ENCODE data around the gene ZNF576. TPM values are rescaled to one million over a fixed set of nuclear protein-coding genes. Genes with fewer than 3 reads are reported as not detected.
A peak's percentile ranks its signal among the peaks of the same experiment; 100 is the strongest.
"Not testable (repeated sequence)": the region's sequence is repeated elsewhere in the genome, so short reads cannot be mapped to it uniquely, and the experiment has no call there.

Gene ZNF576
- total RNA-seq, 2 donors from 2014 or later = 10.7 to 12.3 TPM

DNA sequence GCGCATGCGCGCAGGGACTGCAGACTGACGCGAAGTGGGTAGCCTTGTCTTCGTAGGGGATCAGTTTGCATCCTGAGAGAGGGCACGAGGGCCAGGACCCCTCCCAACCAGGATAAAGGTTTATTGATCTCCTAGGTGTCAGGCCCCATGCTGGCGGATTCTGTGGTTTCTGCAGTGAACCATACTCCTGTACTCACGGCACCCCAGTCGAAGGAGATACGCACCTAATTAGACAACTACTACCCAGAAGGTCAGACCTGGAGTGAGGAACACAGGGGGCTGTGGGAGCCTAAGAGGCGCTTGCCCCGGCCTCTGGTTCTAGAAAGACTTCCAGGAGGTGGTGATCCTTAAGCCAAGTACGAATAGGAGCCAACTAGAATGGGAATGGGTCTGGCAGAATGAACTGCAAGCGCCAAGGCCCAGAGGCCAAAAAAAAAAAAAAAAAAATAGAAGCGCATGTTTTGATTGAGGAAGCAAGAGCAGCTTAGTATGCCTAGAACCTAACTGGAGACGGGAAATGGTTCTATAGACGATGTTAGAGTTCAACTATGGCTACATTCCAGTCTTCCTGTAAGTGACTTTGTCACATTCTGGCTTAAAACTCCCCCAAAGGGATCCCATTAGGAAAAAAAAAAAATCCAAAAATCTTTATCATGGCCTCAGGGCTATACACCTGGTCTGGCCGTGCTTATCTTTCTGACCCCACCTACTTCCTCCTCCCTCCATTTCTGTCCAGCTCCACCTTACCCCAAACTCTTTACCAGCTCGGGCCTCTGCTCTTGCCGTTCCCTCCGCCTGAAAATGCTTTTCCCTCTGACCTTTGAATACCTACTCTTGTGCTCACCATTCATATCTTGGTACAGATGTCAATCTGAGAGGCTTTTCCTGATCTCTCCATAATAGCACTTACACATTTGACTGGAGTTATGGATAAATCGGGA is 23.9 kb downstream of the ZNF576 start:
- ATAC-seq (no peak), DNase-seq (peak; percentile 92)
- intact Hi-C loops (cut with DNase I) = no loop called here

DNA sequence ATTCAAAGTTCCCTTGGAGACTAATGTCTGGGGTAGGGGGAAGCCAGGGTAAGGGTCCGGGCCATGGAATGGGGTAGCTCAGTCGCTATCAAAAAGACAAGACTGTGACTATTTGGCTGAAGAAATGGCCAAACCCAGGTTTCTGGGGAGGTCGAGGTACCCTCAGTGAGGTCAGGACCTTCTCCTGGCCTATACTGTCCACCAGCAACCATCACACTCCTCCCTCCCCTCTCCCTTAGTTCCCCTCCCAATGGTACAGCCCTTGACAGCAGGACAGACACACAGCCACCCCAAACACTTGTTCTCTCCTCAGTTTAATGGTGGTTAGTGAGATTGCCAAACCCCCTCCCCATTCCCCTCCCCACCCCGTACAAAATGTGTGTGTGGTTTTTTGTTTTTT is 25.7 kb downstream of the ZNF576 start:
- DNase-seq = no peak
- ATAC-seq = no peak
- intact Hi-C loops (cut with DNase I) = no loop called here

DNA sequence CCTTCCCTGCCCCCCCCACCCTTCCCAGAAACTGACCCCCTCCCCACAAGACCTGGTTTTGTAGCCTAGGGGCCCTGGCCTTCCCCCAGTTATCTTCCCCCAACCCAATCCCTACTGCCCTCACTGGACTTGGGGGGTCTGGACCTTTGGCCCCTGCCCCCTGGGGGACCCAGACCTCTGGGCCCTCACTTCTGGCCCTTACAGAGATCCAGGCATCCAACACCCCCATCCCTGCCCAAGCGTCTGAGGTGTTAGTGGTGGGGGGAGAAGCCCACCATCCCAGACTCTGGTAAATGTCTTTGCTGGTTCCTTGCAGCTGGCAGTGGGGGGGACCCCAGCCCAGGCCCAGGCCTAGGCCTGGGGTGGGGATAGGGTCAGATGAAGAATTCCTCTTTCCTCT is 26.6 kb downstream of the ZNF576 start:
- intact Hi-C loops (cut with DNase I) = no loop called here
- ATAC-seq = no peak
- no peak for DNase-seq

DNA sequence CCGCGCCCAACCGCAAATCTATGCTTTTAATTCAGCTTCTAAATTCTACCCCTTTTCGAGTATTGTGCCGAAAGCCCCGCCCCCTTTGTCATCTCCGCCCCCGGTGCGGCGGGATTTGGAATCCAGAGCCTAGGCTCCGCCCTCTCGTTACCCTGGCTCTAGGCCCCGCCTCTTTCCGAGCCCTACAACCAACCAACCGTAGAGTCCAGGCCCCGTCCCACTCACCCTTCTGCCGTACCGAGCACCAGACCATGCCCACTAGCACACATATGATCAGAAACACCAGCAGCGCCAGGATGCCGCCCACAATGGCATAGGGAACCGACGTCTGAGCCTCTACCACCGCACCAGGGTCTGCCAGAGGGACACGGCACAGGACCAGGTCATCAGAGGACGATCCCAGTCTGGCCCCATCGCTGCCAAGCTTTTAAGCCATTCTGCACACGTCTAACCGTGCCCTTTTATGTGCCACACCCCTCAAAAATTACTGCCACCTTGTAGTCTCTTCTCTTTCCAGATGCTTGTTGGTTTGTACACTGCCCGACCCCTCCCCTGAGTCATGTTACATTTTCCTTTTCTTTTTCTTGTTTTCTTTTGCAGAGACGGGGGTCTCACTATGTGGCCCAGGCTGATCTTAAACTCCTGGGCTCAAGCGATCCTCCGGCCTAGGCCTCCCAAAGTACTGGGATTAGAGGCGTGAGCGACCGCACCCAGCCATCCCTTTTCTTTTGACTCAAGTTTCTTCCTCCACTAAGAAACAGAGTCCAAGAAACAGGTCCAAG is 27.7 kb downstream of the ZNF576 start:
- intact Hi-C loops (cut with DNase I) = no loop called here
- ATAC-seq = no peak
- DNase-seq = no peak

DNA sequence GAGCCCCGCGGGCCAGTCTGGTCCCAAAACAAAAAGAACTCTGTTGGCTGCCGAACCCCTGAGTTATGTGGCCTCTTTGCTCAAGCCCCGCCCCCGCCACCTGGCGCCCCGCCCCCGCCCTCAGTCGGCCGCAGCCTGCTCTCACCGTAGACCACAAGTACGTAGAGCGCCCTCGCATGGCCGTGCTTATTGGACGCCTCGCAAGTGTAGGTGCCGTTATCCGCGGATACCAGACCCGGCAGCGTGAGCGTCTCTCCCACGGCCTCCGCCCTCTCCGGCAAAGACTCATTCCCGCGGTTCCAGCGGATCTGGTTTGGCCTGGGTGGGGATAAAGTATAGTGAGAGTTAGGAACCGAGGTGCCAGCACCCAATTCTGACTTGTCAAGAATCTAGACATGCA is 28.5 kb downstream of the ZNF576 start:
- intact Hi-C loops (cut with DNase I) = no loop called here
- ATAC-seq (peak in 1 of 2 donors; percentile 19), DNase-seq (peak; percentile 59)

DNA sequence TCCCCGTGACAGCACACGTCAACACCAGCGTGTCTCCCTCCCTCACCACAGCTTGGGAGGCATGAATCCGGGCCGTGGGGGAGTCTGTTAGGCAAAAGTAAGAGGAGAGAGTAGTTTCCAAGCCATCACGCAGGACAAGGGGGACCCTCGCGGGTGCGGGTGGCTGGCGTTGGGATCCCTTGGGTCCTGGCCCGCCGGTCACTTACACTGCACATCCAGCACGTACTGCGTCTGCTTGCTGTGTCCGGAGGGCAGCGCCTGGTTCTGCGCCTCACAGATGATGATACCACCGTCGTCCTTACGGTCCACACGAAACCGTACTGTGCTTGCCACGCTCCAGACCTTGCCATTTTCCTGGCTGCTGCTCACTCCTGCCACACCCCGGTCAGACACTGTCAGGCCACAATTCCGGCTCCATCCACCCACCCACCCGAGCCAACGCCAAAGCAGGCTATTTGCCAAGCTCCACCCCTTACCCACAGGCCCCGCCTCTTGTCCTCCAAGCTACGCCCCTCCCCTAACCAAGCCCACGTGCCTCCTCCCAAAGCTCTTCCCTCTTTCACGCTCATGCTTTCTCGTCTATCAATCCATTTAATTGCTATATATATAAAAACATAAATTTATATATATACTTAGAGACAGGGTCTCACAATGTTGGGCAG is 29.7 kb downstream of the ZNF576 start:
- DNase-seq (no peak), ATAC-seq (no peak)
- intact Hi-C loops (cut with DNase I) = no loop called here

DNA sequence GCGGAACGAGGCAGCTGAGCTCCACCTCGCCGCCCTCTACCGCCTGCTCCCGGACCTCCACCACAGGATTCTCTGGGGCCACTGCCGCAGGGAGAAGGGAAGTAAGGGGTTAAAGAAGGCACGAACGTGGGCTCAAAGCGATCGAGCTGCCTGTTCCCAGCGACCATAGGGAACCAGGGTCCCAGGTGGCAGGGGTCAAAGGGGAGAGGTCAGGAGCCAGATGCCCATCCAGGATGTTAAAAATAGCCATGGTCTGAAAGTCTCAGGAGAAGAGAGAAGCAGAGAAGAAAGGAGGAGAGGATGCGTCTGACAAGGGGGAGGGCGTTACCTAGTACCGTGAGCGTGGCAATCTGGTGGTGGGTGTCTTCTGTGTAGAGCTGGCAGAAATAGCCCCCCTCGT is 30.4 kb downstream of the ZNF576 start:
- DNase-seq = no peak
- intact Hi-C loops (cut with DNase I) = no loop called here
- ATAC-seq = no peak

DNA sequence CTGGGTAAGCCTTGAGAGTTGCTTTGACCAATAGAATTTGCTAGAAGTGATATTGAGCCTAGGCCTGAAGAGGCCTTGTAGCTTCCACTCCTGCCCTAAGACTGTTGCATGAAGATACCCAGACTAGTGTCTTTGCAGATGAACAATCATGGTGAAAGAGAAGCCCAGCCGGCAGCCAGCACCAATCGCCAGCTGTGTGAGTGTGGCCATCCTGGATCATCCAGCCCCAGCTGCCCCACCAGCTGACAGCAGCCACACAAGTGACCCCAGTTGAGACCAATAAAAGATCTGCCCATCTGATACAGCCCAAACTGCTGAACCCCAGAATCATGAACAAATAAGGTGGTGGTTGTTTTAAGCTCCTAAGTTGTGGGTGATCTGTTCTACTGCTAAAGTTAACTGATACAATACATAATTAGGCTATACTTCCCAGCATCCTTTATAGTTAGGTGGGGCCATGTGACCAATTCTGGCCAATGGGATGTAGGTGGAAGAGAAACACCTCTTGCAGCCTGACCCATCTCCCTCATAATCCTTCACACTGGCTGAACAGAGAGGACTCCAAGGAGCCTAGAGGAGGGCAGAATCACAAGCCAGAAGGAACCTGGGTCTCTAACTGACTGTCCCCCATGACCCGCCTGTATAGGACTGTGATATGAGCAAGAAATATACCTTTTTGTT is 32.4 kb downstream of the ZNF576 start:
- intact Hi-C loops (cut with DNase I) = no loop called here
- no peak for DNase-seq
- no peak for ATAC-seq

DNA sequence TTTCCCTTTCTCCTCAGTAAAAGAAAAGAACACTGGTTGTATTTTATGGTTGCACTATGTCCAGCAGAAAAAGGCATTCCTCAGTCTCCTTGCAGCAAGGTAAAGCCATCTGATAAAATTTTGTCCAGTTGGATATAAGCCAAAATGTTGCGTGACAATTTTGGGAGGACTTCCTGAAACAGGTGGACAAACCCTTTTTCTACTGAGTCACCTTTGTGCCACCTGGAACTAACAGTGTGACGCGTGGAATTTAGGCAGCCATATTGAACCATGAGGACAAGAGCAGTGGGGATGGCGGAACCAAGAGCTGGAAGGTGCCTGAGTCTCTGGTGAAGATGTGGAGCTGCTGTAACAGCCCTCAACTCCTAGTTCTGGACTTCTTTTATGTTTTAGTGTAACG is 35.1 kb downstream of the ZNF576 start:
- intact Hi-C loops (cut with DNase I) = no loop called here
- DNase-seq = no peak
- no peak for ATAC-seq

DNA sequence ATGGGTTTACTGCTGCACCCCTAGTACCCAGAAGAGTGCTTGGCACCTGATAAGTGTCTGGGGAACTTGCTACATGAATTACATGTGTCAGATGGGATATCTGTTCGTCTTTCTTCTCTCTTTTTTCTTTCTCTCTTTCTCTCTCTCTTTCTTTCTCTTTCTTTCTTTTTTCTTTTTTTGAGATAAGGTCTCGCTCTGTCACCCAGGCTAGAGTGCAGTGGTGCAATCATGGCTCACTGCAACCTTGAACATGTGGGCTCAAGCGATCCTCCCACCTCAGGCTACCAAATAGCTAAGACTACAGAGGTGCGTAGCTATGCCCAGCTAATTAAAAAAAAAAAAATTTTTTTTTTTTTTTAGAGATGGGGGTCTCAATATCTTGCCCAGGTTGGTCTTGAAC is 37.1 kb downstream of the ZNF576 start:
- ATAC-seq (no peak), DNase-seq (no peak)
- intact Hi-C loops (cut with DNase I) = no loop called here

DNA sequence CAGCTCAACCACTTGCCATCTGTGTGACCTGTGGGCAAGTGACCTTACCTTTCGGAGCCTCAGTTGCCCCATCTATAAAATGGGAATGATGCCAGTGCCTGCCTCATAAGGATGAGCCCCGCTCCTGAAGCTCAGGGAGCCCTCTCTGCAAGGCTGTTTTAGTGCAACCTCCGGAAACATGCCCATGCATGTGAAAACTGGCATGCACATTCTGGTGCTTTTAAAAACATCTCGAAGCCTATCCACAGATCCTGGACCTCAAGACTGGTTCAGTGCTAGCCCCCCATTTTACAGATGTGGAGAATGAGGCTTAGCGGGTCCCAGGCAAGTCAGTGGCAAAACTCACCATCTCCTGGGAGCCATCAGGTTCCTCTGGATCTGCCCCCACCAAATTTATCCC is 37.7 kb downstream of the ZNF576 start:
- ATAC-seq (no peak), DNase-seq (no peak)
- intact Hi-C loops (cut with DNase I) = no loop called here

DNA sequence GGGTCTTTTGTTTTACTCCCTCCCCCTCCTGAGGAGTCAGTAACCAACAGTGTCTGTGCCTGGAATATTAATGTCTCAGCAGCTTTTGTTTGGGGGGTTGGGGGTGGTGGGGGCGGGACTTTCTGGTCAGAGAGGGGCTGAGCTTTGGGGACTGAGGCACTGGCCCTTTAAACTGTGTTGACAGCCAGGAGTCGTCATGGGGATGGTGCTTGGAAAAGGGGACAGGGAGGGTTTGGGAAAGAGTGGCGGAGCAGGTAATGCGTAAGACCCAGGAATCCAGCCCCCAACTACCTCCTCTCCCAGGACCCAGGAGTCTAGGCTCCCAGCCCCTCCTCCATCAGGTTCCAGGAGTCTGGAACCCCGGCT is 38.1 kb downstream of the ZNF576 start:
- no peak for ATAC-seq
- intact Hi-C loops (cut with DNase I) = no loop called here
- no peak for DNase-seq

DNA sequence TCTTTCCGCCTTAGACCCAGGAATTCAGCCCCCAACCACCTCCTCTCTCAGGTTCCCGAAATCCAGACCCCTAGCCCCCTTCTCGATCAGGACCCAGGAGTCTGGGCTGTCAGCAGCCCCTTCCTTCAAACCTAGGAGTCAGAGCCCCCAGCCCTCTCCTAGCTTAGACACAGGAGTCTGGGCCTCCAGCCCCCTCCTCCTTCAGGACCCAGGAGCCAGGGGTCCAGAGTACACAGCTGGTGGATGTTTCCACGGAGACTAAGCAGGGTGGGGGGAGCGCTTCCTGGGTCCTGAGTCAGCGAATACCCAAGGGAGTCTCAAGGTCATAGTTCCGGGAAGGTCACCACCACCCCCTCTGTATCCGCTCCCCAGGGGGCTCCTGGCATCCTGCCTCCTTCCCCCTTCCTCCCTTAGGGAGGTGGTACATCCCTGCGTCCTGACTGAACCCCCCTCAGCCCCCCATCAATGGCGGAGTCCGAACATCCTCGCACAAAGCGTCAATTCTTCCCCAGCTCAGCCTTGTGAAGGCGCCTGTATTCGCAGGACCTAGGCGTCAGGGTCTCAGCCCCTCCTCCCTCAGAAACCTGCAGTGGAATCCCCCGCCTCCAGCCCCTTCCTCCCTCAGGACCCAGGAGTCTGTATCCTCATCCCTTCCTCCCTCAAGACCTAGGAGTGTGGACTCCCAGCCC is 38.6 kb downstream of the ZNF576 start:
- no peak for ATAC-seq
- DNase-seq = no peak
- intact Hi-C loops (cut with DNase I) = no loop called here

DNA sequence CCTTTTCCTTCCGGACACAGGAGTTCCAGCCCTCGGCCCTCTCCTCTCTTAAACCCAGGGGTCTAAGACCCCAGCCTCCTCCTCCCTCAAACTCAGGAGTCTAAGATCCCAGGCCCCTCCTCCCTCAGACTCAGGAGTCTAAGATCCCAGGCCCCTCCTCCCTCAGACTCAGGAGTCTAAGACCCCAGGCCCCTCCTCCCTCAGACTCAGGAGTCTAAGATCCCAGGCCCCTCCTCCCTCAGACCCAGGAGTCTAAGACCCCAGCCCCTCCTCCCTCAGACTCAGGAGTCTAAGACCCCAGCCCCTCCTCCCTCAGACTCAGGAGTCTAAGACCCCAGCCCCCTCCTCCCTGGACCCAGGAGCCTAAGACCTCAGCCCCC is 39.2 kb downstream of the ZNF576 start:
- DNase-seq; ATAC-seq; intact Hi-C loops (cut with DNase I): not testable (repeated sequence)

DNA sequence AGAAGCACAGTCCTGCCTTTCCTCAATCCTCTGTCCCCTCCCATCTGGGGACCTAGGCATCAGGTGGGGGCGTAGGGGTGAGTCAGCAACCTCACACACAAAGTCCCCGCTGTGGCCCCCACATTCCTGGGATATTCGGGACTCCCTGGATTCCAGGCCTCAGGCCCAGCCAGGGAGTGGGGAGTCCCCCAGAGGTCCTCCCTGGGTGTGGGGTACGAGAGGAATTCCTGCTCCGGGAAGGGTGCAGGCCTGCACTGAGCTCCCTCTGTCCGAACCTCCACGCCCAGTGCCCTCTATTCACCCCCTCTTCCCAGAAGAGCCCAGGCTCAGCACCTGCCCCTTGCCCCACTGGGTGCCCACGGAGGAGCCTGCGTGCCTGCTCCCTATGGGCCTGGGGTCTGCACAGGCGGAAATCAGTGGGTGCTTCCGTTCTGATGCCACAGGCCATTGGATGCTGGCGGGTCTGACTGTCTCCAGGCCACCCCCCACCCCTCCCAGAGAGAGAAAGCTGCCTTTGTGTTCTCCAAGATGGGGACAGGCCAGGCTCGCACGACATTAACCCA is 39.8 kb downstream of the ZNF576 start:
- intact Hi-C loops (cut with DNase I) = no loop called here
- ATAC-seq = no peak
- no peak for DNase-seq

DNA sequence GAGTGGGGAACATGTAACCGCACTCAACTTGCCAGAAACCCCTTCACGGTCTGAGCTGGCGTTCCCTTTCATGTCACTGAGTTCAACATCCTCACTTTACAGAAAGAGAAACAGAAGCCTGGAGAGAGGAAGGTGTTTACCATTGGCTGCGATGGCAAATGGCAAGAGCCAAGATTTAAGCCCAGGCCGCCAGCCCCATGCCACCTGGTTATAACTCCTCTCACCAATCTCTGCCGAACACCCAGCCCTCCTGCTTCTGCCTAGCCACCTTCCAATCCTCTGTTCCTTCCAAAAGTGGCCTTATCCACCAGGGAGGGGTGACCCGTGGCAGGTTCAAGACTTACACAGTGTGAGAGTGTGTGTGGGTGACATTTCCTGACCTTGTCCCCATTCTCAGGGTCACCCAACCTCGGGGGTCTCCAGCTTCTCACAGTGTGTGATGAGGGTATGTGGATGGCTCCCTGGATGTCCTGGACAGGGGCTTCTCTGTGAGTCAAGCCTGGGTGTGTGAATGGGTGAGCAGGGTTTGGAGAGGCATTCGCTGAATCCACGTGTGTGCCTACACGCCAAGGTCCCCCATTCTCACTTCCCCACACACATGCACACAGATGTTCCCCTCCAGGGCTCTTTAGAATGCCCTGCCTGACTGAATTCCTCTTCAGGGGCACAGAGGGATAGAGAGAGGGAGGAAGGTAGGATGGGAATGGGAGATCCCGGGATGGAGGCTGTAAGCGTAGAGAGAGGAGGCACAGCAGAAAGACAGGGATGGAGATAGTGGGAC is 42.0 kb downstream of the ZNF576 start:
- ATAC-seq (no peak), DNase-seq (no peak)
- intact Hi-C loops (cut with DNase I) = no loop called here

DNA sequence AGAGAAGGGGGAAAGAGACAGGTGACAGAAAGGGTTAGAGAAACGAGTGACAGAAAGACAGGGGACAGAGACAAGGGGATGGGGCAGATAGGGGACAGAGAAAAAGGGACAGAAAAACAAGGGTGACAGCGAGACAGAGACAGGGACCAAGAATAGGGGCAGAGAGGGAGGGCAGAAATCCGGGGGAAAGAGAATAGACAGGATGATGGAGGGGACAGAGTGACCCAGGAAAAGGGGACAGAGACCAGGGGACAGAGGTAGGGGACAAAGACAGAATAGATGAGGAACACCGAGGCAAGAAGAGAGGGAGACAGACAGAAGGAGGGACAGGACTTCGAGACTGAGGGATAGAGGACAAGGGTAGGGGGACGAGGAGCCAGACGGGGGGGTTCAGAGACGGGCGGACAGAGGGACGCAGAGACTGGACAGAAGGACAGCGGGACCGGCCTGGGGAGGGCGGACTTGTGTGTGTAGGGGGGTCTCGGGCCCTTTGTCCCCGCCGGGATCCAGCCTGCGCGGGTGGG is 42.7 kb downstream of the ZNF576 start:
- ATAC-seq = no peak
- intact Hi-C loops (cut with DNase I) = no loop called here

More for the DNA sequence above, 42.7 kb downstream of the ZNF576 start:
- no peak for DNase-seq

Data from left cardiac atrium (tissue), 4 donors.